Natural killer cell (primary cell): ENCODE data around the gene PRUNE2. TPM values are rescaled to one million over a fixed set of nuclear protein-coding genes. Genes with fewer than 3 reads are reported as not detected.
A peak's percentile ranks its signal among the peaks of the same experiment; 100 is the strongest.

Experiments used
- ATAC-seq, 3 donors: fragments of 150-1000 bp in 2 of 3; fragments of 200-7000 bp in 1 of 3; cut with Tn5 transposase; 1 replicate in 1 of 3; 2 replicates in 2 of 3; pipeline ENCODE4 v1.10.0; 2021; ENCODE audit warnings: mild to moderate bottlenecking in 2 of 3, moderate library complexity in 2 of 3
- DNase-seq, 2 donors: peaks; one replicate each; pipeline versions ENCODE4 v3.0.0 to v3.0.0-alpha.2; 2013 to 2021; ENCODE audit warnings: mixed read lengths in 1 of 2
- H3K27ac ChIP-seq: one replicate; pipeline ENCODE4 v1.5.1; 2013; ENCODE audit warnings: mild to moderate bottlenecking, low read length
- H3K27me3 ChIP-seq: one replicate; pipeline ENCODE4 v1.6.1; 2013; ENCODE audit warnings: low read length; ENCODE audit not compliant: control insufficient read depth, insufficient read depth
- H3K36me3 ChIP-seq: one replicate; pipeline ENCODE4 v1.6.1; 2013; ENCODE audit warnings: low read length; ENCODE audit not compliant: control insufficient read depth, insufficient read depth
- H3K4me1 ChIP-seq: one replicate; pipeline ENCODE4 v1.6.1; 2013; ENCODE audit warnings: low read length; ENCODE audit not compliant: control insufficient read depth, insufficient read depth
- H3K4me3 ChIP-seq: one replicate; pipeline ENCODE4 v1.5.1; 2013; ENCODE audit warnings: low read length
- H3K9me3 ChIP-seq: one replicate; pipeline ENCODE4 v1.6.1; 2013; ENCODE audit warnings: low read length; ENCODE audit not compliant: control insufficient read depth, insufficient read depth
- H3K27ac Mint-ChIP-seq, 2 donors: one replicate each; pipeline ENCODE4 v1.8.0; 2022; ENCODE audit warnings: mild to moderate bottlenecking in 2 of 2, mixed read lengths in 2 of 2, moderate library complexity in 1 of 2
- H3K27me3 Mint-ChIP-seq, 2 donors: one replicate each; pipeline ENCODE4 v1.8.0; 2022; ENCODE audit warnings: low read depth in 2 of 2, mixed read lengths in 2 of 2
- H3K36me3 Mint-ChIP-seq: one replicate; pipeline ENCODE4 v1.8.0; 2022; ENCODE audit warnings: mixed read lengths
- H3K4me1 Mint-ChIP-seq, 2 donors: one replicate each; pipeline ENCODE4 v1.8.0; 2022; ENCODE audit warnings: mixed read lengths in 2 of 2
- H3K4me3 Mint-ChIP-seq: one replicate; pipeline ENCODE4 v1.8.0; 2022; ENCODE audit warnings: mild to moderate bottlenecking, moderate library complexity, mixed read lengths
- H3K9me3 Mint-ChIP-seq, 2 donors: one replicate each; pipeline ENCODE4 v1.8.0; 2022; ENCODE audit warnings: mixed read lengths in 2 of 2
- CTCF ChIP-seq: fragments of 200-600 bp; IDR thresholded peaks from one replicate; pipeline ENCODE4 v1.8.0; 2022; ENCODE audit warnings: antibody characterized with exemption
- WGBS: methylation state at CpG from one replicate; pipeline ENCODE4 v1.1.7; 2013; ENCODE audit warnings: missing lambda C conversion rate; ENCODE audit not compliant: insufficient coverage; 5-methylcytosine and 5-hydroxymethylcytosine counted together
- intact Hi-C: fragments of 100-400 bp; cut with micrococcal nuclease; formaldehyde crosslinking; loops from one replicate; pipeline ENCODE4 v1.14.2; 2022
- total RNA-seq, 4 donors: library from RNA; stranded (reverse); fragments of 120-200 nt in 1 of 4; gene quantifications; one replicate each; pipeline versions ENCODE4 v1.2.3 to v1.2.4, GENCODE V29; 2013 to 2022

The PRUNE2 gene
- total RNA-seq, 3 donors from 2014 or later (not counting 1 experiment from before 2014, with no cell fraction given) = 0.43 to 0.45 TPM; not detected in 1

GRCh38 chr9:76586390-76587314, 319.3 kb downstream of the PRUNE2 start:
- H3K9me3 ChIP-seq = no peaks in the 10 kb centered on the region
- H3K27ac ChIP-seq = no peak overlapping the region
- H3K4me3 ChIP-seq = no peak overlapping the region
- no peak for TF ChIP-seq CTCF
- H3K36me3 Mint-ChIP-seq = no peaks in the 10 kb centered on the region
- H3K27ac Mint-ChIP-seq = peak overlapping the region in 1 of 2 donors; percentile 38
- no peaks in the 10 kb centered on the region for H3K9me3 Mint-ChIP-seq
- peaks cover 0 to 6% of the 10 kb centered on the region in 2 donors for H3K27me3 Mint-ChIP-seq
- WGBS = 76% methylated on average over 5 of the region's 6 CpGs
- H3K36me3 ChIP-seq = no peaks in the 10 kb centered on the region
- DNase-seq (no peak), ATAC-seq (no peak)
- intact Hi-C loops = no loop called here
- H3K4me1 Mint-ChIP-seq = peaks cover 24 to 26% of the 10 kb centered on the region in 2 donors
- H3K4me1 ChIP-seq = peaks cover 2% of the 10 kb centered on the region
- H3K4me3 Mint-ChIP-seq = no peak overlapping the region
- no peaks in the 10 kb centered on the region for H3K27me3 ChIP-seq

DNA sequence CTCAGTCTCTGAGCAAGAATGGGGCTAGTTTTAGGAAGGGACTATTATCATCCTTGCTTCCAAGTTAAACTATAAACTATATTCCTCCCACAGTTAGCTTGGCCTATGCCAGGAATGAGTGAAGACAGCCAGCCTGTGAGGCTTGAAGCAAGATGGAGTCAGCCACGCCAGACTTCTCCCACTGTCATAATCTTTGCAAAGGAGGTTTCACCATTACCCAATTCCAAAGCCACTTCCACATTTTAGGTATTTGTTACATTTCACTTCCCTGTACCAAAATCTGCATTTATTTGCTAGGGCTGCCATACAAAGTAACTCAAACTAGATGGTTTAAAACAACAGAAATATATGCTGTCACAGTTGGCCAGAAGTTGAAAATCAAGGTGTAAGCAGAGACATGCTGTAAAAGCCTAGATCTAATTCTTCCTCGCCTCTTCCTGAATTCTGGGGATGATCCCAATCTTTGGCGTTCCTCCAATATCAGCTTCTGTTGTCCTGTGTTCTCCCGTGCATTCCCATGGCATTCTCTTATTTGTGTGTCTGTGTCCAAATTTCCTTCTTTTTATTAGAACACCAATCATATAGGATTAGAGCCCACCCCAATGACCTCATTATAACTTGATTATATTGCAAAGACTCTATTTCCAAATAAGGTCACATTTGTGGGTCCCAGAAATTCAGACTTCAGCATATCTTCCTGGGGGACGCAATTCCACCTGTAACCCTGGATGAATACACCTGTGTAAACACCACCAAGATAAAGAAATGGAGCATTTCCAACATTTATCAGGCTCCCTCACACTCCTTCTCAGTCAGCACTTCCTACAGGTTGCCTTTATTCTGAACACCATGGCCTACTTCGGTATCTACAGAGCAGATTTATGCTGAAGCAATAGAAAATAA, 320.2 kb downstream of the PRUNE2 start:
- Histone ChIP-seq H3K9me3 (no peaks in the 10 kb centered on the region), H3K4me1 (peaks cover 2% of the 10 kb centered on the region), H3K36me3 (no peaks in the 10 kb centered on the region), H3K4me3 (no peak overlapping the region), H3K27ac (no peak overlapping the region), H3K27me3 (no peaks in the 10 kb centered on the region)
- DNase-seq = no peak
- no peak for TF ChIP-seq CTCF
- Mint-ChIP-seq H3K27me3 (peaks cover 0 to 5% of the 10 kb centered on the region in 2 donors), H3K4me3 (no peak overlapping the region), H3K9me3 (no peaks in the 10 kb centered on the region), H3K27ac (no peak overlapping the region), H3K4me1 (peaks cover 23 to 31% of the 10 kb centered on the region in 2 donors), H3K36me3 (no peaks in the 10 kb centered on the region)
- intact Hi-C loops = no loop called here
- WGBS = 90% methylated on average over 6 of the region's 6 CpGs
- ATAC-seq = no peak

DNA sequence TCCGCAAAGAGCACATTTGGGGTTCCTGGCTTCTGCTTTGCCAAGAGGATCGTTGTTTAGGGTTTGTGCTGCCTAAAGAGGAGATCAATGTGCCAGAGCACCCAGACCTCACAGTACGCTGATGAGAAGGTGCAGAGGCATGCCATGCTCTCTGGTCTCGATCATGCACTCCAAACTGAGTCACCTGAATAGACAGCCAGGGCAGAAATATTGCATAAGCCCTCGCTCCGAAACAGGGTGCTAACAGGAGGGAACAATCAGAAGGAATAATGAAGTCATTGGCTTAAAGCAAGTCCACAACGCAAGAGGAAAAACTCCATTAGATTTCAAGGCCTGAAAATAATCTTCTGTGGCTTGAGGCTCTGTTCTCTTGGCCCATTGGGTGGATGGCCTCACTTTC, 322.7 kb downstream of the PRUNE2 start:
- ATAC-seq (no peak), DNase-seq (no peak)
- intact Hi-C loops = no loop called here
- WGBS = 94% methylated on average over 7 of the region's 7 CpGs
- H3K27ac ChIP-seq = no peak overlapping the region
- no peaks in the 10 kb centered on the region for H3K36me3 ChIP-seq
- H3K4me3 ChIP-seq = no peak overlapping the region
- H3K27ac Mint-ChIP-seq = no peak overlapping the region
- no peak for TF ChIP-seq CTCF
- no peaks in the 10 kb centered on the region for H3K9me3 Mint-ChIP-seq
- no peak overlapping the region for H3K4me3 Mint-ChIP-seq
- H3K4me1 Mint-ChIP-seq = peaks cover 30 to 40% of the 10 kb centered on the region in 2 donors
- peaks cover 0 to 4% of the 10 kb centered on the region in 2 donors for H3K27me3 Mint-ChIP-seq
- no peaks in the 10 kb centered on the region for H3K9me3 ChIP-seq
- no peaks in the 10 kb centered on the region for H3K36me3 Mint-ChIP-seq
- no peaks in the 10 kb centered on the region for H3K27me3 ChIP-seq
- H3K4me1 ChIP-seq = peaks cover 10% of the 10 kb centered on the region
